Left hindlimb (tissue), 1 donor: ENCODE measurements around the gene TRMT1L.

Source experiments
- DNase-seq: peaks from one replicate; pipeline ENCODE4 v3.0.0-alpha.2; 2018

TRMT1L gene

GRCh38 chr1:185112356-185112755 is 44.4 kb downstream of the TRMT1L start:
- DNase-seq = no peak

GRCh38 chr1:185111873-185112272 is 44.9 kb downstream of the TRMT1L start:
- DNase-seq = no peak

- DNase-seq = no peak
Measured at GRCh38 chr1:185110145-185110544, 46.6 kb downstream of the TRMT1L start.

GRCh38 chr1:185108321-185108720 is 48.4 kb downstream of the TRMT1L start:
- no peak for DNase-seq

- DNase-seq = no peak
Measured at GRCh38 chr1:185105121-185105520, 51.6 kb downstream of the TRMT1L start.

GRCh38 chr1:185104083-185104482 is 52.7 kb downstream of the TRMT1L start:
- no peak for DNase-seq

- DNase-seq = no peak
Measured at GRCh38 chr1:185096531-185096930, 60.2 kb downstream of the TRMT1L start.

GRCh38 chr1:185094761-185095160 is 62.0 kb downstream of the TRMT1L start:
- no peak for DNase-seq

GRCh38 chr1:185091480-185091879 is 65.3 kb downstream of the TRMT1L start:
- no peak for DNase-seq

- no peak for DNase-seq
Measured at GRCh38 chr1:185087746-185088145, 69.0 kb downstream of the TRMT1L start.

- no peak for DNase-seq
Measured at GRCh38 chr1:185087101-185087500, 69.7 kb downstream of the TRMT1L start.

- DNase-seq = no peak
Measured at GRCh38 chr1:185083818-185084217, 72.9 kb downstream of the TRMT1L start.

GRCh38 chr1:185080422-185080821 is 76.3 kb downstream of the TRMT1L start:
- no peak for DNase-seq

GRCh38 chr1:185077374-185077773 is 79.4 kb downstream of the TRMT1L start:
- no peak for DNase-seq

GRCh38 chr1:185075476-185075875 is 81.3 kb downstream of the TRMT1L start:
- no peak for DNase-seq

- no peak for DNase-seq
Measured at GRCh38 chr1:185074307-185074706, 82.4 kb downstream of the TRMT1L start.

- DNase-seq = no peak
Measured at GRCh38 chr1:185073725-185074124, 83.0 kb downstream of the TRMT1L start.

- no peak for DNase-seq
Measured at GRCh38 chr1:185070051-185070450, 86.7 kb downstream of the TRMT1L start.

- DNase-seq = no peak
Measured at GRCh38 chr1:185069202-185069772, 87.5 kb downstream of the TRMT1L start.

- DNase-seq = no peak
Measured at GRCh38 chr1:185068341-185068740, 88.4 kb downstream of the TRMT1L start.
